Measurements from ENCODE around the gene MARK3.

GRCh38 chr14:103500148-103500990 is 115.2 kb downstream of the MARK3 start:
- TF ChIP-seq CTCF (conservative IDR thresholded peaks at IDR 0.05), result peak; percentile 99
- no peak for TF ChIP-seq ZFX (IDR thresholded peaks at IDR 0.05)
